Endothelial cell (in vitro differentiated cells): ENCODE results near the gene SYNPO2. TPM values are rescaled to one million over a fixed set of nuclear protein-coding genes. Genes with fewer than 3 reads are reported as not detected.

Experiments used
- DNase-seq: peaks from one replicate; pipeline ENCODE4 v3.0.0; 2021; ENCODE audit warnings: low spot score
- H3K27ac Mint-ChIP-seq: one replicate; pipeline ENCODE4 v1.8.0; 2021; ENCODE audit warnings: mixed read lengths, inconsistent platforms; ENCODE audit not compliant: unreplicated experiment
- H3K27me3 Mint-ChIP-seq: one replicate; pipeline ENCODE4 v1.8.0; 2021; ENCODE audit warnings: mild to moderate bottlenecking, moderate library complexity, mixed read lengths, inconsistent platforms; ENCODE audit not compliant: unreplicated experiment
- H3K36me3 Mint-ChIP-seq: one replicate; pipeline ENCODE4 v1.8.0; 2021; ENCODE audit warnings: mild to moderate bottlenecking, low read depth, mixed read lengths, inconsistent platforms; ENCODE audit not compliant: unreplicated experiment
- H3K4me1 Mint-ChIP-seq: one replicate; pipeline ENCODE4 v1.8.0; 2021; ENCODE audit warnings: mild to moderate bottlenecking, mixed read lengths, inconsistent platforms; ENCODE audit not compliant: unreplicated experiment
- H3K4me3 Mint-ChIP-seq: one replicate; pipeline ENCODE4 v1.8.0; 2021; ENCODE audit warnings: mild to moderate bottlenecking, mixed read lengths, inconsistent platforms; ENCODE audit not compliant: unreplicated experiment
- H3K9me3 Mint-ChIP-seq: one replicate; pipeline ENCODE4 v1.8.0; 2021; ENCODE audit warnings: mixed read lengths, inconsistent platforms; ENCODE audit not compliant: unreplicated experiment
- CTCF ChIP-seq: fragments of 200-600 bp; sonication (generic); IDR thresholded peaks from one replicate; pipeline ENCODE4 v1.5.0; 2021; ENCODE audit warnings: antibody characterized with exemption; ENCODE audit not compliant: unreplicated experiment
- total RNA-seq: library from RNA; stranded (reverse); fragmentation: NEBNext Ultra II Directional; extraction: Animal tissue kit (Norgen Biotek cat#: 25700); gene quantifications from one replicate; pipeline ENCODE4 v1.2.1, GENCODE V29; 2021; ENCODE audit not compliant: unreplicated experiment

Gene SYNPO2
- total RNA-seq, 1 donor from 2014 or later = 1.1 TPM

DNA sequence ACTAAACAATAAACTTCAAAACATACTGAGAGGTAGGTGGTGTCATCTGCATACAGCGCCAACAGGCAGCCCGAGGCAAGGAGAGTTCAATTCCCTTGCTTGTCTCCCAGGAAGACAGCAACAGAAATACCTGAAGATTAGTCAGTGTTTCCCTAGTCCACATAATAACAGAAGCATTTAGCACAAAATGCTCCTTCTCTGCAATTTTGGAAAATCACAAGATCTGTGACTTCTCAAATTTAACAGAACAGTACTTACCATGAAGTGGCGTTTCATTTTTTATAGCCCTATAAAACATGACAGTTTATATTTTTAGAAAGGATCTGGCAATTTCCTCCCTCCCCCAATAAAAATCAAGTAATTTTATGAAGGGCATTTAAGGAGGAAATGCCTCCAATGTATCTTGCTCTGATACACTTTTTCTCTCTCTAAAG lies 179.9 kb downstream of the SYNPO2 start:
- Mint-ChIP-seq H3K9me3 (no peaks in the 10 kb centered on the region), H3K27ac (no peak overlapping the region), H3K4me3 (no peak overlapping the region)

GRCh38 chr4:119070301-119070700 lies 181.6 kb downstream of the SYNPO2 start:
- DNase-seq = no peak
- H3K27ac Mint-ChIP-seq = no peak overlapping the region
- H3K4me3 Mint-ChIP-seq = no peak overlapping the region
- H3K36me3 Mint-ChIP-seq = peaks cover 10% of the 10 kb centered on the region
- peaks cover 2% of the 10 kb centered on the region for H3K27me3 Mint-ChIP-seq
- TF ChIP-seq CTCF = no peak
- H3K4me1 Mint-ChIP-seq = no peaks in the 10 kb centered on the region
- no peaks in the 10 kb centered on the region for H3K9me3 Mint-ChIP-seq

More for the DNA sequence above, 179.9 kb downstream of the SYNPO2 start:
- no peak for TF ChIP-seq CTCF
- peaks cover 10% of the 10 kb centered on the region for H3K36me3 Mint-ChIP-seq
- H3K27me3 Mint-ChIP-seq = peaks cover 3% of the 10 kb centered on the region
- no peak for DNase-seq
- no peaks in the 10 kb centered on the region for H3K4me1 Mint-ChIP-seq

GRCh38 chr4:119080721-119081541 lies 192.3 kb downstream of the SYNPO2 start:
- DNase-seq = no peak
- peaks cover 7% of the 10 kb centered on the region for H3K4me1 Mint-ChIP-seq
- no peak for TF ChIP-seq CTCF
- no peaks in the 10 kb centered on the region for H3K9me3 Mint-ChIP-seq
- no peak overlapping the region for H3K4me3 Mint-ChIP-seq
- no peaks in the 10 kb centered on the region for H3K36me3 Mint-ChIP-seq
- no peak overlapping the region for H3K27ac Mint-ChIP-seq
- no peaks in the 10 kb centered on the region for H3K27me3 Mint-ChIP-seq

- no peak overlapping the region for H3K4me3 Mint-ChIP-seq
- DNase-seq = no peak
- H3K27me3 Mint-ChIP-seq = no peaks in the 10 kb centered on the region
- no peaks in the 10 kb centered on the region for H3K36me3 Mint-ChIP-seq
- H3K27ac Mint-ChIP-seq = no peak overlapping the region
- peaks cover 7% of the 10 kb centered on the region for H3K4me1 Mint-ChIP-seq
- no peaks in the 10 kb centered on the region for H3K9me3 Mint-ChIP-seq
- no peak for TF ChIP-seq CTCF
These were observed 192.8 kb downstream of the SYNPO2 start for GRCh38 chr4:119081542-119081859.

- Mint-ChIP-seq H3K27ac (no peak overlapping the region), H3K36me3 (no peaks in the 10 kb centered on the region), H3K4me1 (peaks cover 7% of the 10 kb centered on the region), H3K9me3 (no peaks in the 10 kb centered on the region), H3K27me3 (no peaks in the 10 kb centered on the region), H3K4me3 (no peak overlapping the region)
- DNase-seq = no peak
- TF ChIP-seq CTCF = no peak
These were observed 193.3 kb downstream of the SYNPO2 start for GRCh38 chr4:119081943-119082342.
